Endothelial cell of hepatic sinusoid (primary cell): Measurements from ENCODE around the gene TBXT.

Experiments used
- in situ Hi-C: cut with HindIII; loops from 2 replicates; pipeline ENCODE4 v1.10.0; 2017; ENCODE audit warnings: low sequenced_read_pairs

Gene TBXT

DNA sequence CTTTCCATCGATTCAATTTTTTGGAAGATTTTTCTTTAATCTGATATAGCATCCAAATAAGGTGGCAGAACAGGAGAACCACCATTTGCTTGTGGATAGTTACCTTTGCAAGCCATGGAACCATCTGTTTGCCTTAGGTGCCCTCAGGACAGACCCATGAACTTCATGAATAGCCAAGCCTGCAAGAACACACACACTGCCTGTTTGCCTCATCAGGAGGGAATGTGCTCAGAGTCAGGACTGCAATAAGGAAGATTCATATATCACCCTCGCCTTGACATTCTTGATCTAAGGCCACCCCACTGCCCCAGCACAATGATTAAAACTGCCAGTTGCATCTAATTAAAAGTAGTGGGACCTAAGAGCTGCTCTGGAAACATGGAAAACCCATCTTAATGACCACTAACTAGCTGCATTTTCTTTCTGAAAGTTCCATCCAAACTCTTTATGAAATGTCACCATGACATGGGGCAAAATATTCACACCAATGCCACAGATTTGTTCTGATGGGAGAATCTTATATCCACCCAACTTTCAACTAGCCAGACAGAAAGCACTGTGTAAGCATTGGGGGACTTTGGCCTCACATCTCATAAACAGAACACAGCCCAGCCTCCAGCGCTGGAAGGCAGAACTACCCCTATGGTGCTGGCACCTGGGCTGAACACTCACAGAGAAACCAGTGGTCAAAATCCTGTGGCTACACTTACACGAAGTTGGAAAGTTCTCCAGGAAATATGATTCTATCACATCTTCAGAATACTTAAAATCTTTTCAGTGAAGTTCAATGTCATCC lies 48.3 kb downstream of the TBXT start:
- in situ Hi-C loops = no loop called here

DNA sequence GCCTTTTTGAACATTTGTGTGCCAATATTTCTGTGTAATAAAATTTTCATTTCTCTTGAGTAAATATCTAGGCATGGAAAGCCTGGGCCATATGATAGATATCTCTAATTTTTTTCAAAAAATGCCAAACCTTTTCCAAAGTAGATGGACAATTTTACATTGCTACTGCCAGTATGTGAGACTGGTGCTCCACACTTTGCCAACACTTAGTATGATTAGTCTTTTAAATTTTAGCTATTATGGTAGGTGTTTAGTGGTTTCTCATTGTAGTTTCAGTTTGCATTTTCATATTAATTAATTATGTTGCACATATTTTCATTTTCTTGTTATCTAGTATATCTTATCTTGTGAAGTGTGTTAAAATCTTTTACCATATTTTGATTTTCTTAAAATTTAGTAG lies 52.0 kb downstream of the TBXT start:
- in situ Hi-C loops = no loop called here

DNA sequence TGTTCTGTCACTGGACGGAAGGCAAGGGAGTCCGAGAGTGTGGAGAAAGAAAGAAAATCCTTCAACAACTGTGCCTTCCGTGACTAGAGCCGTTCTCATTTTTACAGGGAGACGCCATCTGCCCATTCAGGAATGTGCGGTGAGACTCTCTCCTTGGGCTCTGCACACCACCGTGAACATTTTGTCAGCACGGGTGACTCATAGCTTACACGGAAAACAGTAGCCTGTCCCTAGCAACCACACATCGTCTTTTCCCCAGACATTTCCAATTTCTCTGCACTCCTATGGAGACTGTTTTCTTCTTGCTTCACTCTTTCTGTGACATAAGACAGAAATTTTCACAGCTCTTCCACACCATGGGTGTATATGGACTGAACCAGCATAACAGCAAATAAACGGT lies 55.1 kb downstream of the TBXT start:
- in situ Hi-C loops = no loop called here

DNA sequence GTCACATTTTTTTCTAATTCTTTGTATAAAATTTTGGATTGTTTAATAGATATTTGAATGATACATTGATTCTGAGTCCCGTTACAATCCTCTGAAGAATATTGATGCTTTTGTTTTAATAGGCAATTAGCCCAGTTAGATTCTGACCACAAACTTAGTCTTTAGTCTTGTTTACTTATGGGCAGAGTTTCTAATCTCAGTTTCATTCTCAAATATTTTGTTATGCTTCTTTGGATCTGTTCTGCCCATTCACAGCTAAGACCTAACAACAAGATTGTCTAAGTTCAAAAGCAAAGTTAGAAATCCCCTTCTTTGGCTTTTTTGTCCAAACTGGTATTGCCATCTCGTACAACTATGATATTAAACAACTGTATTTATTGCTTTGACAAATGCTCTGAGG lies 58.0 kb downstream of the TBXT start:
- in situ Hi-C loops = no loop called here
